Activated CD4-positive, CD25-positive, alpha-beta regulatory T cell treated with anti-CD3 and anti-CD28 coated beads, Interleukin-2, amount 50 U/mL, for 16 hours (primary cell): ENCODE data around the gene PTPRR.
"Not testable (repeated sequence)": the region's sequence is repeated elsewhere in the genome, so short reads cannot be mapped to it uniquely, and the experiment has no call there.

Experiments used
- DNase-seq: peaks from one replicate; pipeline ENCODE4 v3.0.0-alpha.2; 2020; ENCODE audit warnings: low read depth, low spot score

Gene PTPRR

DNA sequence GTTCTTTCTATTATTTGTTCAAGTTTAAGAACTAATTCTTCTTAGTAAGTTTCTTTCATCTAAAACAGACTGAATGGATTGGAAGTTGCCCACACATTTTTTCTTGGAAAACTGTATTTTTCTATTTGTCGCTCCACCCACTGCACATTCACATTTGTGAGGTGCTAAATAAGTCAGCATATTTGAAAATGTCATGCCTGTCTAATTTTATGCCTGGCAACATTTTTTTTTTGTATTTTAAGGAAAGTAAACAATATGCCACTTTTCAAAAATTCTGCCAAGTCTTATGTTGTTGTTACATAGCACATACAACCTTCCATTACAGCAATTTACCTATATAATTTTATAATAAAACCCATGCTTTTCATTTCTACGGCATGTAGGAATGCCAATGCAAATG lies 170.6 kb downstream of the PTPRR start:
- DNase-seq = no peak

GRCh38 chr12:70748809-70749208 lies 171.7 kb downstream of the PTPRR start:
- no peak for DNase-seq

GRCh38 chr12:70747445-70748260 lies 172.9 kb downstream of the PTPRR start:
- DNase-seq = no peak

DNA sequence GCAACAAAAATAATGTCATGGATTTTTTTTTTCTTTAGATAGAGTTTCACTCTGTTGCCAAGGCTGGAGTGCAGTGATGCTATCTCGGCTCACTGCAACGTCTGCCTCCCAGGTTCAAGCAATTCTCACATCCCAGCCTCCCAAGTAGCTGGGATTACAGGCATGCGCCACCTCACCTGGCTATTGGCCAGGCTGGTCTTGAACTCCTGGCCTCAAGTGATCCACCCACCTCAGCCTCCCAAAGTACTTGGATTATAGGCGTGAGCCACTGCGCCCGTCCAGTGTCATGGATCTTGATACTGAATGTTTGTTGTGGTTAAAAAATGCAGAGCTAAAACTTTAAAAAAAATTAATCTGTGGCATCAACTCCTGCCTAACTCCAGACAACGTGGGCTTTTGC lies 175.5 kb downstream of the PTPRR start:
- DNase-seq = no peak

- DNase-seq = no peak
Measured at GRCh38 chr12:70744178-70744577, 176.4 kb downstream of the PTPRR start.

GRCh38 chr12:70741256-70741655 lies 179.3 kb downstream of the PTPRR start:
- no peak for DNase-seq

DNA sequence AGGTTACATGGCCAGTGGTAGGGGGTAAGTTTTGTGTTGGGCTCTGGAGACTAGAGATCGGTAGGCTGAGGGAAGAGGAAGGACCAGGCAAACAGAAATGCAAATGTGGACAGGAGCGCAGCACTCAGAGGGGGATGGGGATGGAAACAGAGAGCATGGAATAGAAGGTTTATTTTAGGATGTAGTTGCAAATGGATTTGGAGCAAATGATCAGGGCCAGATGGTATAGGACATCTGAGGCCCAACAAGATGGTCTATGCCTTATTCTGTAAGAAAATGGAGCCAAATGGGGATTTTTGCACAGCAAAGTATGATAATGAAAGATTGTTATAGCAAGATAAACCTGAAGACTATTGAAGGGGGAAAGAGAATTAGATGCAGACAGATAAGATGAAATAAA lies 180.8 kb downstream of the PTPRR start:
- DNase-seq = no peak

DNA sequence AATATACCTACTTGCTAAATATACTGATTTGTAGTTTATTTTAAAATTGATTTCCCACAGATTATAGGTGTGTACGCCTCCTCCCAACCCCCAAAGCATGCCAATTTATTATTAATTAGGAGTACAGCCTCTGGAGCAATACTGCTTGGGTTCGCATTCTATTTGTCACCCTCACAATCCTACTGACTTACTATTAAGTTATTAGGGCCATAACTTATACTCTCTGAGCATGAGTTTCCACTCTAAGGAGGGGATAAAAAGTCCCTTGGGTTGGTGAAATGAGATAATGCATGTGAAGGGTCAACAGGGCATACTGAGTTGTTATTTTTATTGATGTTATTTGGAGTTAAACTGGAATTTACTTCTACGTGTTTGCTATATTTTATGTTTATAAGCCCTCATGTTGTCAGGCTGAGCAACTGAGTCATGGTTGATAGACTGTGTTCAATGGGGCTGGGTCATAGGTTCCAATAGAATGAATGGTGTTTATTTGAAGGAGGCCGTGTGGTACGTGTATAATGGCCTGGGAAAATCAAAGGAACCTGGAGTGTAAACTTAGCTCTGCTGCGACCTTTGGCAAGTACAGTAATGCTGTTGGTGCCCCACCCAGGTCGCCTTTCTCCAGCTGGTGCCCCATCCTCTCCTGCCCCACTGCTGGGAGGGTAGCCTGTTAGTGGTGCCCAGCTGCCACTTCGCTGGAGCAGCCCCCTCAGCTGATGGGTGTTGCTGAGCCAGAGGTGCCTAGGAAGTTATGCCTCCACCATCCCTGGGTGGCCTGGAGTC lies 184.0 kb downstream of the PTPRR start:
- no peak for DNase-seq

- not testable (repeated sequence) for DNase-seq
Measured at GRCh38 chr12:70735197-70735596, 185.3 kb downstream of the PTPRR start.

- DNase-seq = no peak
Measured at GRCh38 chr12:70733385-70733784, 187.2 kb downstream of the PTPRR start.

DNA sequence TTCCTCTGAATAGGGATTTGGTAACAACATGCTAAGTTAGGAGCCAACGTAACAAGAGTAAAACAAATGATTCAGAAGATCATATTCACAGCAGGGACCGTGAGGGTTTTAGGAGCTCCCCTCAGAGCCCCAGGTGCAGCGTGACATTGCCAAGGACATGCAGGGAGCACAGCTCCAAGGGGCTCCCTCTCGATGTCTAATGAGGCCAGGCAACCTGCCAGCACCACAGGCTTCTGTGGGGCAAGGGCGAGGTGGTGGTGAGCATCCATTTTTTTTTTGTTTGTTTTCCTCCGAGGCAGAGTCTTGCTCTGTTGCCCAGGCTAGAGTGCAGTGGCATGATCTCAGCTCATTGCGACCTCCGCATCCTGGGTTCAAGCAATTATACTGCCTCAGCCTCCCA lies 188.3 kb downstream of the PTPRR start:
- DNase-seq = no peak

DNA sequence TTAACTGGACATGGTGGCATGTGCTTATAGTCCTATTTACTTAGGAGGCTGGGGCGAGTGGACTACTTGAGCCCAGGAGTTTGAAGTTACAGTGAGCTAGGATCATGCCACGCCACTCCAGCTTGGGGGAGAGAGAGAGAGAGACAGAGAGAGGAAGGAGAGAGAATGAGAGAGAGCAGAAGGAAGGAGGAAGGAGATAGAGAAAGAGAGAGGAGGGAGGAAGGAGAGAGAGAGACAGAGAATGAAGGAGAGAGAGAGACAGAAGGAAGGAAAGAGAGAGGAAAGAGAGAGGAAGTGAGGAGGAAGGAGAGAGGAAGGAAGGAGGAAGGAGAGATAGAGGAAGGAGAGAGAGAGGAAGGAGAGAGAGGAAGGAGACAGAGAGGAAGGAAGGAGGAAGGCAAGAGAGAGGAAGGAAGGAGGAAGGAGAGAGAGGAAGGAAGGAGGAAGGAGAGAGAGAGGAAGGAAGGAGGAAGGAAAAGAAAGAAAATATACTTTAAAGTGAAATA lies 189.8 kb downstream of the PTPRR start:
- no peak for DNase-seq

- DNase-seq = no peak
Measured at GRCh38 chr12:70724444-70724843, 196.1 kb downstream of the PTPRR start.

- no peak for DNase-seq
Measured at GRCh38 chr12:70722584-70723343, 197.8 kb downstream of the PTPRR start.

GRCh38 chr12:70721656-70722357 lies 198.7 kb downstream of the PTPRR start:
- DNase-seq = no peak

DNA sequence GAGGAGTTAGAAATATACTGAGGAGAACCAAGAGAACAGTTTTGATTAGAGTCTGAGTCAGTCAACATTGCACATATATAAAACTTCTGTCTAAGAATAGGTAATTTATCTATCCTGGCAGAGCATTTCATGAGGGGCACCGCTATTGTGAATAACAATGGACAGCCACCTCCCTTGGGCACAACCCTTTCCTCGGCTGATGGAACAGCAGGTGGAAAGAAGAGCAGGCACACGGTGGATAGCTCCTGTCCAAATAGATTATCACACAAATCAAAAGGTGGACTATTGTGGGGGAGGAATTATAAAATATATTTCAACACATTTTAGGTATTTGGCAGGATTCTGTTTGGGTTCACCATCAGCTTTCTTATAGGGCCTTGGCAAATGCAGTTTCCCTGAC lies 199.3 kb downstream of the PTPRR start:
- DNase-seq = no peak

DNA sequence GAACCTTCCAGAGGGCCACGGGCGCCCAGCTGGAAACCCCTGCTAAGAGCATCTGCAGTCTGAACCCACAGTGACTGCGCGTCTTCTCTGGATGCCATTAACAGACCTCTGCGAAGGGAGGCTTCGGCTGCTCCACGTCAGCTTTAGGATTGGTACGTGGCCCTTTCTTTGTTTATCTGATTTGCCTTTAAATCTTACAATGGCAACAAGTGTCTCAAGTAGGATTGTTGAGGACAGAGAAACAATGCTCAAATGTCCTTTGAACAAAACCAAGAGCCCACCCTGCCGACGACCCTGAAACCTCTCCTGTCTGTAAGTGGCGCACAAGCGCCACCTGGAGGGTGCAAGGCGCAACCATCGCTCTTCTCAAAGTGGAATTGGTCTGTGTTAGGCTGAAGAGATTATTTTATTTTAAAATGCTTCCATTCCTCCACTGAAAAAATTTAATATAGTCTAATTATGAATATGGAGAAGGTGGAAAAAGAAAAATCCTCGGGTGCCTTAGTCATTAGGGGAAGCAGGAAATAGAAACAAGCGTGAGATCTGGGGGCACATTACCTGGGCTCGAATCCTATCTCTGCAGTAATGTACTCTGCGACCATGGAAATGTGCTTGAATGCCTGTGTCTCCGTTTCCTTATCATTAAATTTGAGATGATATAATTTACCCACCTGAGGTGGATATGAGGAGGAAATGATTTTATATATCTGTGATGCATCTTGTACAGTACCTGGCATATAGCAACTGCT lies 200.7 kb downstream of the PTPRR start:
- DNase-seq = no peak

DNA sequence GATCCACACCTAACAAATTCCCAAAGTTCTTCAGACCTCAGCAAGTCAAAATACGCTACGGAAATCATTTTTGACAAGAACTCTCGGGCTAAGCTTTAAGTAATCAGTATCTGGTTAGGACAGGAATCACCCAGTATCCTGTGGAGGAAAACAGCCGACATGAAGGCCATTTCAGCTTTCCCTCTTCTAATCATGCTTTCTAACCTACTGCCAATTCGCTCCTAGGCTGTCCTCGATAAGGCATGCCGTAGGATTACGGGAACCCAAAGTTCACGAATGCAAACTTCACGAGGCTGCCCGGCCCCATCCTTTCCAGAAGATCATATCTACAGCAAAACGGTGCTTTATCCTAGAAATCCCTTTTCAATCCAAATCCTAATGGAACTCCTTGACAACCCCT lies 201.5 kb downstream of the PTPRR start:
- no peak for DNase-seq

DNA sequence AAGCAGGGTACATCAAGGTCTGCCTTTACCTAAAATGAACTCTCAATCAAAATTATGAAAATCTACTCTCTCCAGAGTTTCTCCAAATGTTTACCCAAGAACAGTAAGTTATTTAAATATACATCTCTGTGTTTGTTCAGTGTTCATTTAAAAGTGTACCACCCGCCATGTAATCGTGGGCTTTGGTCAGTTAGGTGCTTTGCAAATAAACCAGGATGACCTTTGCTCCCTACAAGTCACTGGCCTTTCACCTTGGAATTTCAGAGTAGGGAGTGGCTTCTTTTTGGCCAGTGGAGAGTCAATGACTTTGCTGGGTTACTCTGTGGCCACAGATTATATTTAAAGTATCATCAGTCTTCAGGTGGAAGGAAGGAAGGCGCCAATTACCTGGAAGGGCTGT lies 208.7 kb downstream of the PTPRR start:
- no peak for DNase-seq

DNA sequence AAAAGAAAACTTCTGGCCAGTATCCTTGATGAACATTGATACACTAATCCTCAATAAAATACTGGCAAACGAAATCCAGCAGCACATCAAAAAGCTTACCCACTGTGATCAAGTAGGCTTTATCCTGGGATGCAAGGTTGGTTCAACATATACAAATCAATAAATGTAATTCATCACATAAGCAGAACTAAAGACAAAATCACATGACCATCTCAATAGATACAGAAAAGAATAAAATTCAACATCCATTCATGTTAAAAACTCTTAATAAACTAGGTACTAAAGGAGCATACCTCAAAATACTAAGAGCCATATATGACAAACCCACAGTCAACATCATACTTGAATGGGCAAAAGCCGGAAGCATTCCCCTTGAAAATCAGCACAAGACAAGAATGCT lies 211.5 kb downstream of the PTPRR start:
- no peak for DNase-seq

DNA sequence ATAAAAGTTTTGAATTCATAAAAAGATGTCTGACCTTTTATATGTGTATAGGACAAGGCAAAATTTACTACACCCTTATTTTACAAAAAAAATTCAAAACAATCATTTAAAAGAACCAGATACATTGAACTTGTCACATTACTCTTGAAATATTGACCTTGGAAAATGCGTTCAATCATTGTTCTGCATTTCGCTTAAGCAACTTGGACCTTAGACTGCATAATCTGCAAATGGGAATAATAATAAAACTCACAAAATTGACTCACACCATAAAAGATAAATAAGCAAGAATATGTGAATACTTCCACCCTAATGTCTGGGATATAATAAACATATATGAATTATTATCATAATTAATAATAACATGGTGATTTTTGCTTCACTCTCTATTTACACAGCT lies 213.9 kb downstream of the PTPRR start:
- no peak for DNase-seq
